Measurements from ENCODE around the gene BOC.

BOC gene

GRCh38 chr3:113193719-113194118, 17.6 kb upstream of the BOC start:
- no peak for DNase-seq

GRCh38 chr3:113194823-113195401, 16.4 kb upstream of the BOC start:
- no peak for DNase-seq

GRCh38 chr3:113200351-113200750, 11.0 kb upstream of the BOC start:
- DNase-seq: no peak

- DNase-seq: no peak
Measured at GRCh38 chr3:113200946-113201345, 10.4 kb upstream of the BOC start.

- no peak for DNase-seq
Measured at GRCh38 chr3:113204371-113204770, 7.0 kb upstream of the BOC start.

- DNase-seq: no peak
Measured at GRCh38 chr3:113205481-113205880, 5.9 kb upstream of the BOC start.

GRCh38 chr3:113210604-113211329, 590 bp upstream of the BOC start:
- no peak for DNase-seq

GRCh38 chr3:113212150-113212843, 940 bp downstream of the BOC start:
- DNase-seq: no peak

GRCh38 chr3:113212844-113213375, 1.6 kb downstream of the BOC start:
- DNase-seq: no peak

- no peak for DNase-seq
Measured at GRCh38 chr3:113213896-113214587, 2.7 kb downstream of the BOC start.

GRCh38 chr3:113214917-113215595, 3.7 kb downstream of the BOC start:
- no peak for DNase-seq

GRCh38 chr3:113216393-113216792, 5.0 kb downstream of the BOC start:
- no peak for DNase-seq

GRCh38 chr3:113218011-113218680, 6.8 kb downstream of the BOC start:
- no peak for DNase-seq

- DNase-seq: no peak
Measured at GRCh38 chr3:113218681-113219045, 7.3 kb downstream of the BOC start.

- no peak for DNase-seq
Measured at GRCh38 chr3:113219605-113220300, 8.4 kb downstream of the BOC start.

- DNase-seq: no peak
Measured at GRCh38 chr3:113220721-113221120, 9.4 kb downstream of the BOC start.

GRCh38 chr3:113221721-113222257, 10.4 kb downstream of the BOC start:
- DNase-seq: no peak

- no peak for DNase-seq
Measured at GRCh38 chr3:113222451-113223086, 11.2 kb downstream of the BOC start.

GRCh38 chr3:113223475-113224281, 12.3 kb downstream of the BOC start:
- DNase-seq: peak; percentile 7

- no peak for DNase-seq
Measured at GRCh38 chr3:113225286-113225685, 13.9 kb downstream of the BOC start.

Data from CD4-positive, alpha-beta T cell treated with Interferon alpha-2 for 1 hour (primary cell).